Measurements from ENCODE around the gene SLC1A2. TPM values are rescaled to one million over a fixed set of nuclear protein-coding genes. Genes with fewer than 3 reads are reported as not detected.

Gene SLC1A2
- total RNA-seq, 4 donors from 2014 or later: 0.17 to 0.69 (median 0.37) TPM

- Histone ChIP-seq H3K27me3 (no peaks in the 10 kb centered on the region), H3K4me3 (no peak overlapping the region), H3K27ac (replicated peaks in 1 of 4) (peak overlapping the region in 2 of 4 donors; percentile 15 to 48), H3K9me3 (peaks cover 0 to 5% (median 2%) of the 10 kb centered on the region in 4 donors), H3K36me3 (no peaks in the 10 kb centered on the region), H3K4me1 (peaks cover 0 to 43% (median 40%) of the 10 kb centered on the region in 4 donors)
- intact Hi-C loops (cut with DNase I): loop anchor here (10.0 kb wide), 1 partner anchor 313 kb away; no protein-coding TSS in a partner anchor
- TF ChIP-seq POLR2A (IDR thresholded peaks at IDR 0.05; ENCODE audit: low read depth) (no peak), CTCF (IDR thresholded peaks at IDR 0.05) (peak; percentile 44 to 59 (median 51)), EP300 (IDR thresholded peaks at IDR 0.05) (no peak), POLR2AphosphoS5 (IDR thresholded peaks at IDR 0.05) (no peak)
- no peak for DNase-seq (ENCODE audit: extremely low spot score)
- 66% methylated on average over 15 of the region's 15 CpGs for WGBS
Observed at GRCh38 chr11:35237860-35238715, 181.3 kb downstream of the SLC1A2 start.

GRCh38 chr11:35237351-35237750 lies 182.0 kb downstream of the SLC1A2 start:
- Histone ChIP-seq H3K9me3 (peaks cover 0 to 5% (median 2%) of the 10 kb centered on the region in 4 donors), H3K4me1 (peaks cover 0 to 44% (median 41%) of the 10 kb centered on the region in 4 donors), H3K27me3 (no peaks in the 10 kb centered on the region), H3K4me3 (no peak overlapping the region), H3K27ac (replicated peaks in 1 of 4) (peak overlapping the region in 2 of 4 donors; percentile 15 to 48), H3K36me3 (no peaks in the 10 kb centered on the region)
- TF ChIP-seq EP300 (IDR thresholded peaks at IDR 0.05) (no peak), CTCF (IDR thresholded peaks at IDR 0.05) (no peak), POLR2AphosphoS5 (IDR thresholded peaks at IDR 0.05) (no peak), POLR2A (IDR thresholded peaks at IDR 0.05; ENCODE audit: low read depth) (no peak)
- WGBS: 70% methylated on average over 1 of the region's 1 CpG
- DNase-seq (ENCODE audit: extremely low spot score): no peak
- intact Hi-C loops (cut with DNase I): loop anchor here (10.0 kb wide), 1 partner anchor 313 kb away; no protein-coding TSS in a partner anchor

GRCh38 chr11:35236667-35237003 lies 182.7 kb downstream of the SLC1A2 start:
- intact Hi-C loops (cut with DNase I): loop anchor here (10.0 kb wide), 1 partner anchor 312 kb away; no protein-coding TSS in a partner anchor
- H3K4me1 ChIP-seq: peaks cover 0 to 47% (median 45%) of the 10 kb centered on the region in 4 donors
- TF ChIP-seq EP300 (IDR thresholded peaks at IDR 0.05) (no peak), POLR2A (IDR thresholded peaks at IDR 0.05; ENCODE audit: low read depth) (no peak), POLR2AphosphoS5 (IDR thresholded peaks at IDR 0.05) (no peak), CTCF (IDR thresholded peaks at IDR 0.05) (no peak)
- H3K27me3 ChIP-seq: no peaks in the 10 kb centered on the region
- no peak overlapping the region for H3K4me3 ChIP-seq
- 78% methylated on average over 5 of the region's 5 CpGs for WGBS
- H3K27ac ChIP-seq (replicated peaks in 1 of 4): peak overlapping the region in 2 of 4 donors; percentile 4 to 8
- DNase-seq (ENCODE audit: extremely low spot score): no peak
- H3K36me3 ChIP-seq: no peaks in the 10 kb centered on the region
- H3K9me3 ChIP-seq: peaks cover 0 to 5% (median 2%) of the 10 kb centered on the region in 4 donors

- Histone ChIP-seq H3K9me3 (peaks cover 0 to 5% (median 2%) of the 10 kb centered on the region in 4 donors), H3K36me3 (peaks cover 0 to 2% (median under 1%) of the 10 kb centered on the region in 4 donors), H3K4me3 (no peak overlapping the region), H3K27ac (replicated peaks in 1 of 4) (peak overlapping the region in 2 of 4 donors; percentile 4 to 8), H3K4me1 (peaks cover 0 to 49% (median 45%) of the 10 kb centered on the region in 4 donors), H3K27me3 (no peaks in the 10 kb centered on the region)
- intact Hi-C loops (cut with DNase I): loop anchor here (10.0 kb wide), 1 partner anchor 311 kb away; no protein-coding TSS in a partner anchor
- DNase-seq (ENCODE audit: extremely low spot score): no peak
- TF ChIP-seq POLR2AphosphoS5 (IDR thresholded peaks at IDR 0.05) (no peak), EP300 (IDR thresholded peaks at IDR 0.05) (no peak), CTCF (IDR thresholded peaks at IDR 0.05) (no peak), POLR2A (IDR thresholded peaks at IDR 0.05; ENCODE audit: low read depth) (no peak)
- WGBS: 86% methylated on average over 4 of the region's 4 CpGs
Observed at GRCh38 chr11:35235936-35236666, 183.3 kb downstream of the SLC1A2 start.
